AG04450 (cell line): ENCODE measurements around the gene CELA3B. TPM values are rescaled to one million over a fixed set of nuclear protein-coding genes. Genes with fewer than 3 reads are reported as not detected.

Experiments
- CTCF ChIA-PET: fragments of 300-600, 350-600 bp; formaldehyde crosslinking; extraction: SDS; loops from one replicate; lab custom pipeline; 2022; ENCODE audit warnings: antibody characterized with exemption, inconsistent platforms; lab: Charles Lee
- POLR2A ChIA-PET: fragments of 350-600 bp; formaldehyde crosslinking; extraction: SDS; loops from one replicate; lab custom pipeline; 2021; ENCODE audit warnings: antibody characterized with exemption, inconsistent platforms; lab: Yijun Ruan, JAX
- DNase-seq: peaks from one replicate; pipeline ENCODE4 v3.0.0-alpha.2; 2011; ENCODE audit warnings: low read depth, low spot score
- H3K27ac ChIP-seq: one replicate; pipeline ENCODE4 v1.5.1; 2012; ENCODE audit warnings: low read depth, low read length, control low read depth
- H3K27me3 ChIP-seq: one replicate; pipeline ENCODE4 v1.6.0; 2012; ENCODE audit warnings: low read length; ENCODE audit not compliant: control insufficient read depth, insufficient read depth
- H3K4me3 ChIP-seq: 2 replicates; pipeline ENCODE4 v1.5.1; 2011; ENCODE audit warnings: mild to moderate bottlenecking, low read depth, low read length, control low read depth
- H3K9me3 ChIP-seq: 2 replicates; pipeline ENCODE4 v1.5.1; 2012; ENCODE audit warnings: low read length; ENCODE audit not compliant: control insufficient read depth, insufficient read depth
- CTCF ChIP-seq: IDR thresholded peaks from 2 replicates; pipeline ENCODE4 v1.5.1; 2011; ENCODE audit warnings: low read depth, low read length, control low read depth, inconsistent platforms
- polyA plus RNA-seq: library from polyadenylated mRNA; depleted of rRNA; stranded (reverse); fragments of >200 nt; gene quantifications from 2 replicates; pipeline ENCODE4 v1.2.3, GENCODE V29; 2011

CELA3B gene
- polyA plus RNA-seq, 1 experiment = not detected

DNA sequence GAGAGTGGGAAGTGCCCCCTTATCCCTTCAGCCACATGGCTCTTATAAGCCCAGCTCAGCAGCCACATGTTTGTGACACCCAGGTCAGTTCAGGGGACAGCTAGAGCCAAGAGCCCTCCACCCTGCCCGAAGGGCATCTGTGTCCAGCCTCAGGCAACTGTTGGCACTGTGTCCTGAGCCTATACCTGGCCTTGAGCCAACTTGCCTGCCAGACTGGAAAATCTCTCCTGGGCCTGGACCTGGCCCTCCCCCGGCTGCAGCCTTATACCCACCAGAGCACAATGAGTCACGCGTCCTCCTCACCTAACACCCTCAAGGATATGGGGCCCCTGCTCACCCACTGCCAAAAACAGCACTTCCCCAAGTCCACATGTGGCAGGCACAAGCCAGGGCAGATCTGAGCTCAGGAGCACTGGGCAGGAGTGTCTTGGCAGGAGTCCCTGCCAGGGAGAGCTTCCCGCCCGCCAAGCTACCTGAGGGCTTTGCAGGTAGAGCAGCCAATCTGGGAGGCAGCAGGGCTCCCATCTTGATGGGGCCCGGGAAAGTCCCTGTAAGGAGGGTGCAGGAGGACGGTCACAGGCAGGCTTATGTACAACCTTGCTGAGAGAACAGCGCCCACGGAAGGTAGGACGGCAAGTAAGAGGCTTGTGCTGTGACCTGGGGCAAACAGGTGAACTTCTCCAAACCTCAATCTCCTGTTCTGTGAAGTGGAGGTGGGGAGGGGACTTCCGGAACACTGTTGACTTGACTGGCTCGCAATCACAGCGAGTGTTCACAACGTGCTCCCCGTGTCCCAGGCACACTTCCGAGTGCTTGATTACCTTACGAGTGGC is 19.9 kb upstream of the CELA3B start:
- no peak overlapping the region for H3K4me3 ChIP-seq
- no peak for DNase-seq
- CTCF ChIA-PET = interaction anchor here (1.9 kb wide), 1 partner anchor 17 kb away, joined by 6 read pairs; no protein-coding TSS in a partner anchor
- POLR2A ChIA-PET = no interaction called here
- no peak overlapping the region for H3K27ac ChIP-seq
- TF ChIP-seq CTCF = no peak
- peaks cover 3% of the 10 kb centered on the region for H3K27me3 ChIP-seq
- H3K9me3 ChIP-seq = no peaks in the 10 kb centered on the region

DNA sequence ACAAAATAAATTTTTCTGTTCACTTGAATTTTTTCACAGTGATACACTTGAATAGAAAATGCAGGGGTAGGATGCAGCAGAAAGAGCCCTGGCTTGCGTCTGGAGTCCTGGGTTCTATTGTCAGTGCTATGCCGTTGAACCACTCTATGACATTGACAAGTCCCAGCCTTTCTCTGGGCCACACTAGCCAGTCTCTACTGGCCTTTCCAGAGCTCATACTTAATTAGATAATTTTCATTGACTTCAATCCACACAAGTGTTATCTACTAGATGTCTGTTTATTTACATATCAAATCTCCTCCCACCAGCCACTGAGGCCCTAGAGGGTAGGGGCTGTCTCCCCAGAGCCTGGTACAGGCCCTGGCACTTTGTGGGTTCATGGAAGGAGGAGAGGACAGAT is 15.5 kb upstream of the CELA3B start:
- no peak overlapping the region for H3K4me3 ChIP-seq
- ChIA-PET POLR2A (interaction anchor here (0.6 kb wide), 1 partner anchor 441 kb away, joined by 4 read pairs; no protein-coding TSS in a partner anchor), CTCF (no interaction called here)
- TF ChIP-seq CTCF = no peak
- H3K27ac ChIP-seq = no peak overlapping the region
- H3K9me3 ChIP-seq = no peaks in the 10 kb centered on the region
- no peaks in the 10 kb centered on the region for H3K27me3 ChIP-seq
- no peak for DNase-seq

DNA sequence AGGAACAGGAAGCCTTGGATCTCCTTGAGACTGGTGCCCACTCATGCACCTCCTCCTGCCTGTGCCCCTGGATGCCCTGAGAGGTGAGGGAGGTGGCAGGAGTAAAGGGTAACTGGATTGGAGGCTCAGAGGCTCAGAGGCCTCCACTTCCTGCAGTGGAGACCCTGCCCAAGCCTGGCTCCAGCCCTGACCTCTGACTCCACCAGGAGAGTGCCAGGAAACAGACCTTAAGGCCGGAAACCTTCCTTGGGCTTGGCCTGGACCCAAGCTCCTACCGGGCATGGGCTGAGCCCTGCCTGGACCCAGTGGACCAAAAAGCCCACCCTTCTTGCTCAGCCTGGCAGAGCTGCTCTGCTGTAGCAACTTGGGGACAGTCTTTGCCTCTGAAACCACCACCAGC is 15.0 kb upstream of the CELA3B start:
- no peaks in the 10 kb centered on the region for H3K27me3 ChIP-seq

DNA sequence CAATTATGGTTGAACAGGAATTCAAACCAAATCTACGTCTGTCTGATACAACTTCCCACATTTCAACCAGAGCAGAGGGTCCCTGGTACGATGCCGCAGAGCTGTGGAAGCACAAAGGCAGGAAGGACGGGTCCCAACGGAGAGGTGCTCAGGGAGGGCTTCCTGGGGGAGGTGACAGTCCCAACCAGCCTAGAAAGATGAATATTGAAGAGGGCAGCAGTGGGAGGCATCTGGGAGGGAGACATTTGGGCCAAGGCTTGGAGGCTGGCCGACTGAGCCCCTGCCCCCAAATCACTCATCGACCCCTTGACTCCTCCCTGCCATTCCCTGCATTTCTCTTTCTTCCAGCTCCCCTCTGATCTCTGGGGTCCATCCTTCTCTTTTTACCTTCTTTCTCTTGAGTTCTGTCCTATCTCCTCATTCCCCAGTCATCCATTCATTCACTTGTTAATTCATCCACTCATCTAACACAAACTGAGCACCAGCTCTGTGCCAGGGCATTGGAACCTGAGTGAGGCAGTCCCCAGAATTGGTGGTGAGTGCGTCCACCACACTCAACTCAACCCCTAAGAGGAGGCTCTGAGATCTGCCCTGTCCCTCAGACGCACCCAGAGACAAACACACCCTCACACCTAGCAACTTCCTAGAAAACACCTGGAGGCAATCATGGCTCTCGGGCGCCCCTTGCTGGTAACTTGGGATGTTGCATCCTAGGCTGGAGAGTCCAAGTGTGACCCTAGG is 13.2 kb upstream of the CELA3B start:
- ChIA-PET CTCF (interaction anchor here (0.7 to 1.4 kb wide), 13 partner anchors 8 to 230 kb away, joined by 3 to 9 read pairs (median 4); no protein-coding TSS in a partner anchor), POLR2A (no interaction called here)
- Histone ChIP-seq H3K4me3 (no peak overlapping the region), H3K9me3 (no peaks in the 10 kb centered on the region), H3K27me3 (no peaks in the 10 kb centered on the region), H3K27ac (no peak overlapping the region)
- DNase-seq = peak; percentile 15
- peak; percentile 95 for TF ChIP-seq CTCF

More for the DNA sequence above, 15.0 kb upstream of the CELA3B start:
- DNase-seq = no peak
- no peaks in the 10 kb centered on the region for H3K9me3 ChIP-seq
- H3K4me3 ChIP-seq = no peak overlapping the region
- no peak for TF ChIP-seq CTCF
- ChIA-PET CTCF (no interaction called here), POLR2A (no interaction called here)
- H3K27ac ChIP-seq = no peak overlapping the region
